Medulla oblongata (tissue), 1 donor: ENCODE results near the gene PCBP1.
"Not testable (repeated sequence)": the region's sequence is repeated elsewhere in the genome, so short reads cannot be mapped to it uniquely, and the experiment has no call there.

Experiments
- DNase-seq: peaks from one replicate; pipeline ENCODE4 v3.0.0-alpha.2; 2015; ENCODE audit errors: extremely low spot score

The PCBP1 gene

DNA sequence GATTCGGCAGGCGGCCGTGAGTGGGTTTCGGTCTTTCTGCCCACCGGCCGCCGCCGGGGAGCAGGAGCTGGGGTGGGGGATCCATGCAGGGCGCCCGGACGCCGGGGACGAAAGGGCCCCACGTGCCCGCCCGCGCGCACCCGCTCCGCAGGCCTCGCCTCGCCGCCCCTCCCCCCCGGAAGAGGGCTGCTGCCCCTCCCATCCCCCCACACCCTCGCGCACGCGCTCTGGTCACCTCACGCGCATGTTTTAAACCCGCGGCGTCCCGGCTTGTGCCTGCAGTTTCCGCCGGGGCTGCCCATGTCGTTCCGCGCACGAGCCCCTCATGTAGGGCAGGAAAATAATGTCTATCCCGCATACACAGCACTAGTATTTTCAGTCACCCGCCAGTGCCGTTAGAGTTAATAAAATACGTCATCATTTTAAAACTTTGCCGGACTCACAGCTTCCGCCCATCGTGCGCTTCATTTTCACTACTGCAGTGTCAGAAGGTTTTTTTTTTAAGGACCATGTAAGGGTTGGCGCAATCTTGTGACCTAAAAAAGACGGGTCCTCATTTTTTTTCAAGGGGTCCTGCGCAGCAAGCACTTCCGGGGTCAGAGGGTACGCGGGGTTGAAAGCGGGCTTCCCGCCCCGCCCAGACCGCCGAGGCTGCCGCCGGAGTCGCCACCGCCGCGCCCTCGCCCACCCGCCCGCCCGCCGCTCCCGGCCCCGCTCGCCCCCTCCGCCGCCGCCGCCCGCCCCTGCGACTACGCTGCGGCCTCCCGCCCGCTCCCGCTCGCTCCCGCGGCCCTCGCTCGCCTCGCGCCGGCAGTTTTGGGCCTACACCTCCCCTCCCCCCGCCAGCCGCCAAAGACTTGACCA is at the start of gene PCBP1:
PCBP1 (plus strand) TSS at position 640 of the 864 bp plus-strand sequence. CDS start 267 bp downstream, outside the sequence.
- peak; percentile 92 for DNase-seq

DNA sequence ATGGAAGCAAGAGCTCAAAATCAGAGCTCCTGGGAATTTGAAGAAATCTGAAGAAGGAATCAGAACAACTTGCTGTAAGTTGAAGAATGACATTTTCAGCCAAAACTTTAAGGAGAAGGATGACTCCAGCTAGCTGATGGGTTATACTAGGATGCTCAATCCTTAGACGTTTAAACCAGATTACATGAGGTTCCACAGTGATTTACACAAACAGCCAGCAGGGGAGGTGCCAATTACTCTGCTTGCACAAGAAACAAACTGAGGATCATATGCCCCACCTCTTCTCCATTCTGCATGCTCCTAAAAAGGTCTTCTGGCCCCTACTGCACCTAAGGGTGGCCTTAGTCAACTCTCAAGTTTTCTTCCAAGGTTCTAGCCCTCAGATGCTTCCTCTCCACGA is 47.9 kb upstream of the PCBP1 start:
- DNase-seq: no peak

DNA sequence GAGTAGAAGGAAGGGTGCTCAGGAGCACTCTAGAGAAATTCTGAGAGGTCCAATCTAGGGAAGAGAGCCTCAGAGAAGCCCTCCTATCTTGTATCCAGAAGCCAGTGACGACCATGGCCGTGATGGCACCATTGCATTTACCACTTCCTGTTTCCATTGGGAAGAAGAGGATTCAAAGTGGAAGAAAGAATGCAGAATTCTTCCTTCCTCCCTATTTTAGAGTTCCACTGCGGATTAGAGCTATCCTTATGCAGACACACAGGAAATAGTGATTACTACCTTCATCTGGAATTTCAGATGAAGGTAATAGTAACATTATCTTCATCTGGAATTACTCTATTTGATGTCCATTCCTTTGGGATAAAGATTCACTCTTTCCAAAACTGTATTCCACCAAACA is 45.6 kb upstream of the PCBP1 start:
- no peak for DNase-seq

DNA sequence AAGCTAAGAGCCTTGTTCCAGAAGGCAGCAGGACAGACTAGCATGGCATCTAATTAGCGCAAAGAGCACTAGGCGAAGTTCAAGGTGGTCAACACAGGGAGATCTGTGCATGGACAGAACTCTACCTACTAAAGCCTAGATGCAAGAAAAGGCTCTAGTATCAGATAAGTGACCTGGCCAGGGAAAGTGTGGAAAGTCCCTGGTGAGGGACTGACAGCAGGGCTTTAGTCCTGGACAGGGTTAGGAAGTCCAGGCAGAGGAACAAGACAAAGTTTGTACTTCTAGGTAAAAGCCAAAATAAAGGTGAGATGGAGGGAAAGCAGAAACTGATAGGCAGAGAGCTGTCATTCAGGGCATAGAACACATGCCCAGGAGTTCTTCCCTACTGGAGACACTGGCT is 45.0 kb upstream of the PCBP1 start:
- no peak for DNase-seq

DNA sequence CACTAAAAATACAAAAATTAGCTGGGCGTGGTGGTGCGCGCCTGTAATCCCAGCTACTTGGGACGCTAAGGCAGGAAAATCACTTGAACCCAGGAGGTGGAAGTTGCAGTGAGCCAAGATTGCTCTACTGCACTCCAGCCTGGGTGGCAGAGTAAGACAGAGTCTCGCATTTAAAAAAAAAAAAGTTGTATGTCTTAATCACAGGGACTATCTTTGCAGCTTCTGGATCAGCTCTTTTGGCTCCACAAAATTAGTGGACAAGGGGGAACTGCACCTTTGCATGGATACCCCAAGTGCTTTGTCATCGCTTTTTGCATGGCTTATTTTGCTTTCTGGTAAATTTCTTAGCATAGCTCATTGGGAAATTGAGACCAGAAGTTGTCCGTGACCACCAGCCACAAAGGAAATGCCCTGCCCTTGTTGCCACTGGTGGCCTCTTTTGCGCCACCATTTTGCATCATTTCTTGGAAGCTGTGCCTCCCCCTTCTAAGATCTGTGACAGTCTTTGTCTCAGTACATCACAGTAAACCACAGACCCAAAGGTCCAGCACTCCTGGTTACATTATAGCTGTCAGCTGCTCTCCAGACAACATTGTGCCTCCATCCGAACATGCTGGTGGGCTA is 43.9 kb upstream of the PCBP1 start:
- DNase-seq: no peak

DNA sequence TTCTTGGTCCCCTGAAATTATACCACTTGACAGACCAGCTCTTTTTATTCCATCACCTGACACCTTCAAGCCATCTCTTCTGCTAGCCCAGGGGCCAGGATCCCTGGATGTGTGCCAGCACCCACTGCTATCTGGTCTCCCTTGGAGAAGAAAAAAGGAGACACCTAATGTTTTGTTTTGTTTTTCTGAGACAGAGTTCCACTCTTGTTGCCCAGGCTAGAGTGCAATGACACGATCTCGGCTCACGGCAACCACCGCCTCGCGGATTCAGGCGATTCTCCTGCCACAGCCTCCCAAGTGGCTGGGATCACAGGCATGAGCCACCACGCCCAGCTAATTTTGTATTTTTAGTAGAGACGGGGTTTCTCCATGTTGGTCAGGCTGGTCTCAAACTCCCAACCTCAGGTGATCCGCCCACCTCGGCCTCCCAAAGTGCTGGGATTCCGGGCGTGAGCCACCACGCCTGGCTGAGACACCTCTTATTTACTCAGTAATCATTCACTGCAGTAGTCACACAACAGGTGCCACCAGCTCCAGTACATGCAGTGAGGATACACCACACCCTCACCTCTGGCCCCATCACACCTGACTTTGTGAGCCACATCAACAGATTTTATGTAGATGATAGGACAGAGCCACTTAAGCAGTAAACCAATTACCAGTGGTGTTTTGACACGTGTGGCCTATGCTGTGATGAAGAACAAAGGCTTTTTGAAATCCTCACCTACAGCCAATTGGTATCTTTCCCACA is 42.8 kb upstream of the PCBP1 start:
- DNase-seq: no peak

DNA sequence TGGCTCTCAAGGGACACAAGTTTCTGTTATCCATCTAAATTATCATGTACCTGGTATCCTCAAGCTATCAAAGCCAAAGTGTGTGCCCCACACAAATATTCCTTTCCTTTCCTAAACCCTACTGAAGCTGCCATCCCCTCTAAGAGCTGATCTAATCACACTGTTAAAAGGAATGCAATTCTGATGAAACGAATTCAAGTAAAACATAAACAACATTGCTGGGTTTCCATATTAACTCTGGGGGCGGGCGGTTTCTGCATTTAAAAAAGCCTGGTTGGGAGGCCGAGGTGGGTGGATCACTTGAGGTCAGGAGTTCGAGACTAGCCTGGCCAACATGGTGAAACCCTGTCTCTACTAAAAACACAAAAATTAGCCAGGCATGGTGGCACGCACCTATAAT is 41.9 kb upstream of the PCBP1 start:
- no peak for DNase-seq

DNA sequence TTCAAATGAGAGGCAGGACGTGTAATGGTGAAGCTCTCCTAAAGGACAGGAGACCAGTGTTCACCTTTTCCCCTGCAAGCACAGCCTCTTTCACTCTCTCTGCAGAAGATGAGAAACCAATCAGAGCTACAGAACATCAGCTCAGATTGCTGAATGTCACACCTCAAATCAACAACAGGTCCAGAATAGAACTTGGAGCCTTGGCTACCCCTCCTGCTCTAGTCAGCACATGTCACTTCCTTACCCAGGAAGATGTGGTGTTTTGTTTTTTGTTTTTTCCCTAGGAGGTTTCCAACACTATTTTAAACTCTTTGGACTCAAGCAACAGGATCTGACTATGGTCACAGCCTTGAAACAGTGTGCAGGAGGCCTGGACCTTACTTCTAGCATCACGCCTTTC is 41.3 kb upstream of the PCBP1 start:
- no peak for DNase-seq

DNA sequence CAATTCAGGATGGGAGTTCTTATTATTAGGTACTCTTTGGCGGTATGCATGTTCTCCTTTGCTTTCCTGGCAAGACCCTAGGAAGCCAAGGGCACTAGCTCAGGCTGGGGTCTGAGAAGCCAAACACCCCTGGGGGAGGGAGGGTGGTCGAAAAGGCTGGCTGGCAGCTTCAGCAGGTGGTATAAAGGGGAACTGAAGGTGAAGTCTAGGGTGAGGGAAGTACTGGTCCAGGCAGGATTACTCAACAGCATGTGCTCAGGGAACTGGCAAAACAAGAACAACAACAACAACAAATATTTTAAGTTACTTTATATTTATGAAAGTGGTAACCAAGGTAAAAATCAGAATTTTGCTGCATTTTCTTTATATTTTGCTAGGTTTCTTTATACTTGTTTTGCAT is 40.7 kb upstream of the PCBP1 start:
- DNase-seq: no peak

DNA sequence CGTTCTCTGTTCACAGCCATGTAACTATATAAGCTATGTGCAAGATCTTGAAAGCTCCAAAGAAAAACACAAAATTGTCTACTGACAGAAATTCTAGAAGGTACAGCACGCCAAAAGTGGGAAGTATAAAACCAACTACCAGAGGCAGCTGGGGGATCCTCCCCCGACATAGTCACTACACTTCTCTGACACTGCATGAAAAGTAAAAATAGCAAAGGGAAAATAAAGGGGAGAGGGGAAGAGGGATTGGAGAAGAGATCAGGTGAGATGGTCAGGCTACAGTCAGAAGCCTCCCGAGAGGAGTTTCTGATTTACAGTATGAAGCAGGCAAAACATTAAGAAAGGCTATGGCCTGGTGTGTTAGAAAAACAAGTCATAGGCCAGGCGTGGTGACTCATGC is 39.8 kb upstream of the PCBP1 start:
- DNase-seq: peak; percentile 23

DNA sequence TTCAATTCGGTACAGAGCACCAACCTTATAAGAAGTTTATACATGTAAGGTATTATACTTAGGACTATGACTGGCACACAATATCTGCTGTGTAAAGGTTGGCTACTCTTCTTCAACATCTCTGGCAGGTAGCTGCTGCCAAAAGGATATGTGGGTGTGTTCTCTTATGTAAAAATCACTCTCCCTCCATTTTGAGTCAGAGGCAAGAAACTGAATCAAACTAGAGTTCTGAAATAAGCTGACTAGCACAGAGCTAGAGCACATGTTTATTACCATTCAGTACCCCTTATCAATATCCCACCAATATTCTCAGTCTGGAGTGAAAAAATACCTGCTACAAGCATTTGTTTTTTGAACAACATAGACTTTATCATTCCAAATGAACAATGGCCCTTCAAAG is 38.0 kb upstream of the PCBP1 start:
- DNase-seq: no peak

DNA sequence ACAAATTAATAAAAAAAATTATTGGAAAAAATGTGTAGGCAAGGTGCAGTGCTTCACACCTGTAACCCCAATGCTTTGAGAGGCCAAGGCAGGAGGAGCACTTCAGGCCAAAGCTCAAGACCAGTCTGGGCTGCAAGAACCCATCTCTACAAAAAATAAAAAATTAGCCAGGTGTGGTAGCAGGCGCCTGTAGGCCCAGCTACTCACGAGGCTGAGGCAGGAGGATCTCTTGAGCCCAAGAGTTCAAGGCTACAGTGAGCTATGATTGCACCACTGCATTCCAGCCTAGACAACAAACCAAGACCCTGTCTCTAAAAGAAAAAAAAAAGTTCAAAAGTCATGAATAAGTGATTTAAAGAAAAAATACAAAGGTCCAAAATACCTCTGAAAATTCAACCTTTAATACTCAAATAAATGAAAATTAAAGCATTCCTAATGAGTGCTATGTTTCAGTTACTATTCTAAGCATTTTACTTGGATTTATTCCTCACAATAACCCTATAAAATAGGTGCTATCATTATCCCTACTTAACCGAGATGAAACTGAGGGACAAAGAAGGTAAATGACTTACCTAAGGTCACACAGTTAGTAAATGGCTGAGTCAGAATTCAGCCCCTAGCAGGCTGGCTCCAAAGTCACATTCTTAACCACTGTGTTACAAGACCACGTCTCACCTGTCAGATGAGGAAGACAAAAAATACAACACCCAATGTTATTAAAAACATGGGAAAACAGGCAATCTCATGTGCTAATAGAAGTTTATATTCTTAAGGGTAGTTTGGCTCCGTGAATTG is 36.4 kb upstream of the PCBP1 start:
- no peak for DNase-seq

DNA sequence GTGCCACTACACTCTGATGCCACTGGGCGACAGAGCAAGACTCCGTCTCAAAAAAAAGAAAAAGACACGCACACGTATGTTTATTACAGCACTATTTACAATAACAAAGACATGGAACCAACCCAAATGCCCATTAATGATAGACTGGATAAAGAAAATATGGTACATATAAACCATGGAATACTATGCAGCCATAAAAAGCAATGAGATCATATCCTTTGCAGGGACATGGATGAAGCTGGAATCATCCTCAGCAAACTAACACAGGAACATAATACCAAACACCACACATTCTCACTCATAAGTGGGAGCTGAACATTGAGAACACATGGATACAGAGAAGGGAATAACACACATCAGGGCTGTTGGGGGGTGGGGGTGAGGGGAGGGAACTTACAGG is 32.0 kb upstream of the PCBP1 start:
- not testable (repeated sequence) for DNase-seq

DNA sequence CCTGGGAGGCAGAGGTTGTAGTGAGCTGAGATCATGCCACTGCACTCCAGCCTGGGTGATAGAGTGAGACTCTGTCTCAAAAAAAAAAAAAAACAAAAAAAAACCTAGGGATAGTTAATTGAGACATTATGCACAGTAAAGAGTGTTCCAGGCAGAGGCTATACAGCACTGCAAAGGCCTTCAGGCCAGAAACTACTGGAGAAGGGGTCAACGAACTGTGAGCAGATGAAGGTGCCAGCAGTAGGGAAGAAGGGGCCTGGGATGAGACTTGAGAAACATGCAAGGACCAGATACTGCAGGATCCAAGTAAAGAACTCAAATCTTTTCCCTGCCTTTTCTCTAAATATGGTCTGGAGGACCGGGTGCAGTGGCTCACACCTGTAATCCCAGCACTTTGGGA is 26.0 kb upstream of the PCBP1 start:
- DNase-seq: no peak

DNA sequence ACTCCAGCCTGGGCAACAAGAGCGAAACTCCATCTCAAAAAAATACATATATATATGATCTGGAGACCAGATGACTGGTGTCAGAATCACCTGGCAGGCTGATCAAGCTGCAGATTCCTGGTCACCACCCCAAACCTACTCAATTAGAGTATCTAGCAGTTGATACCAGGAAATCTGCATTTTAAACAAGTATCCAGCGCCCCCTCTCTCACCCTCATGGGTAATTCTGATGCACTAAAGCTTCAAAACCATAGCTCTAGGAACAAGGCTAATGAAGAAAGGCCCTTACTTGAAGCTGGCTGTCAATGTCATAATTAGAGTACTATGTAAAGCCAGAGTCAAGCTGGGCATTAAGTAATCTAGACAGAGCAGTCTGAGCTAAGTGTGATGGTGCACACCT is 25.0 kb upstream of the PCBP1 start:
- DNase-seq: no peak

DNA sequence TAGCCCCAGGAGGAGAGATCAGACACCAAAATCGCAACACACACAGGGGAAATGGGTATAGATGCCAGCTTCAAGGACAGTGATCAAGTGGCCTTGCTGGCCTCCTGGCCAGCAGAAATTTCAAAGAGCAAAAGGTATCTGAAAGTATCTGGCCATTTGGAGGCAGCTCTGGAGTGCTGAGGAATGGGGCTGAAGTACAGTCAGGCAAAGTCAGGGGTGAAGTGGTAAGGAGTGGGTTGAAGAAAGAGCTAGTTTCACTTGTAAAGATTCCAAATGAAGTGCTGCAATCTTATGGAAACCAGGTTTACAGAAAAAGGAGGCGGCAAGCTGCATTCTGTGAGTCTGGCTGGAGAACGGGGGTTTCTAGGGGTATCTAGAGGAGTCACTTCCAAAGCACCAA is 19.2 kb upstream of the PCBP1 start:
- no peak for DNase-seq

DNA sequence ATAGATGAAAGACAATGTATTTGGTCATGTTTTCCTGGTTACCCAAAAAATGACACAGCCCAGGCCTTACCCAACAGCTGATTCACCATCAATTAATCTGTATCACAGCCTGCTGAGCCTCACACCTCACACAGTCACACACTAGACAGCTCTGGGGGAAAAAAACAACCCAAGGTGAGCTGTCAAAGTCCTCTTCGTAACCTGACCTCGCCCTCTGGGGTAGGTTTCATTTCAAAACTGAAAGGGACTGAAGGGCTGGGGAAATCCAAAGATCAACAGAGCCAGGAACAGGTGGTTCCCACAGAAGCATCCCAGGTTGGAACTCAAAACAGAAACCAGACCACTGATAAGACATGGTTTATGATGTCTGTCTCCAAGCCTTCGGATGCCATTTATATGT is 18.2 kb upstream of the PCBP1 start:
- no peak for DNase-seq

DNA sequence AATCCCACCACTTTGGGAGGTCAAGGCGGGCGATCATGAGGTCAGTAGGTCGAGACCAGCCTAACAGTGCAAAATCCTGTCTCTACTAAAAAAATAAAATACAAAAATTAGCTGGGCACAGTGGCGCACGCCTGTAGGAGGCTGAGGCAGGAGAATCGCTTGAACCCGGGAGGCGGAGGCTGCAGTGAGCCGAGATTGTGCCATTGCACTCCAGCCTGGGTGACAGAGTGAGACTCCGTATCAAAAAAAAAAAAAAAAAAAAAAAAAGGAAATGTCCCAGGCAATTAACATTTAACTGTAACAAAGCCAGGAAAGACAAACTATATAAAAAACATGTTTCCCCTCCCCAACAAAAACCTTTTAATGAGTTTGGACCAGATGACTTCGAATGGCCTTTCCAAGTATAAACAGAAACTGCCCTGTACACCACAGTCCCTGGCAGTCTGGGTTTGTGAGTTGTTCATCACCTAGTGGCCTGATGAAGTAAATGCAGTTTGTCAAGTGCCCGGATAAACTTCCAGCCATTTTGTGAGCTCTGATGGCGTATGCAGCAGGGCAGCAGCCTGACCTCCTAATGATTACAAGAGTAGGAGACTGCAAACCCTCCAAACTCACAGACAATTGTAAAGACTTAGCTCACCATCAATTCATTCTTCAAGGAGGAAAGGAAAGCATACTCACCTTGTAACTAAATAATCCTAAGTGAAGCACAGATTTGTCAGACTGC is 16.6 kb upstream of the PCBP1 start:
- DNase-seq: peak; percentile 97

DNA sequence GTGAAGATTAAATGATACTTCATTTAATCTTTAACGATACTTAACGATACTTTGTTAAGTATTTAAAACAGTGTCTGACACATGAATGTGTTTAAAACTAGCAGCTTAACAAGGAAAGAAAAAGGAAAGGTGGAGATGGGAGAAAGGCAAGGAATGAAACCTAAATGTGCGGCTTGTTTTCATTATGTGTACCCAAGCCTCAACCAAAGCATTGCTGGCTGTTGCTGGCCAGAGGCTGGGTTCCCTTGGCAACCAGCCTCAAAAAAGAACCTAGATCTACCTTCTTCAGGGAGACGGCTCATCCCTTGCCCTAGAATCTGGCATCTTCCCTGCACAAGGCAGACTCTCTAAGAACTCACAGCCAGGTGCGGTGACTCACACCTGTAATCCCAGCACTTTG is 13.8 kb upstream of the PCBP1 start:
- DNase-seq: no peak

DNA sequence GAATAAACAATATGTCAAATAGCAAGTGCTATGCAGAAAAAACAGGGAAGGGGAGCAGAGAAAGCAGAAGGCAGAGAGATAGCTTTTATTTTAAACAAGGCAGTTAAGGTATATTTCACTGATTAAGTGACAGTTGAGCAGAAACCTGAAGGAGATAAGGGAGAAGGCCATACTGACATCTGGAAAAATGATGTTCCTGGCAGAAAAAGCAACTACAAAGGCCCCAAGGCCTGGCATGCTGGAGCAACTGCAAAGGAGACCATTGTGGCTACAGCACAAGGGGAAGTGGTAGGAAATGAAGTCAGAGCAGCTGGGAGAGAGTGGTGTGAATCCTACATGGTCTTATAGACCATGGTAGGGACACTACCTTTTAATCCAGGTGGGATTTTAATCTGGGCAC is 8.9 kb upstream of the PCBP1 start:
- no peak for DNase-seq

DNA sequence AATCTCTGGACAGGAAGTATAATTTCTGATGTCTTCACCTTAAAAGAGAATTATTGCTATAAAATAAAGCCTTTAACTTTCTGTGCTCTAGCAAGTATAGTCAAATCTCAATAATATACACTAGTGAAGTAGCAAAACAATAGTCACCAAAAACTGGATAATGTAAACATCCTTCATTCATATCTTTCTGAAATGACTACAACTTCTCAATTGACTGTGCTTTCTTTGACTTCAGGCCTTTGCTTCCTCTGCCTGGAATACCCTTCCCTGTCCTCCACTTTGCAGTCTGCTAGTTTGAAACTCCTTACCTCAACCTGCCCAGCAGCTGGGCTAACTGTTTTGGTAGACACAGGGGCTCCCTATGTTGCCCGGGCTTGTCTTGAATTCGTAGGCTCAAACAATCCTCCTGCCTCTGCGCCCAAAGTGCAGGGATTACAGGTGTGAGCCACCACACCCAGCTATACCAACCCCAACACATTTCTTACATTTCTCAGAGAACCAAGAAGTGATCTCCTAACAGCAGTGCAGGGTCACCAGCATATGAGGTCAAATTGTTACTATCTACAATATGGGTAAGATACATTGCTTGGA is 6.6 kb upstream of the PCBP1 start:
- no peak for DNase-seq
